Ecto neural progenitor cell (in vitro differentiated cells): ENCODE measurements around the gene SYNPO2.
A peak's percentile ranks its signal among the peaks of the same experiment; 100 is the strongest.
"Not testable (repeated sequence)": the region's sequence is repeated elsewhere in the genome, so short reads cannot be mapped to it uniquely, and the experiment has no call there.

ENCODE experiments used
- DNase-seq: peaks from one replicate; pipeline ENCODE4 v3.0.0-alpha.2; 2018; ENCODE audit warnings: low spot score

The SYNPO2 gene

DNA sequence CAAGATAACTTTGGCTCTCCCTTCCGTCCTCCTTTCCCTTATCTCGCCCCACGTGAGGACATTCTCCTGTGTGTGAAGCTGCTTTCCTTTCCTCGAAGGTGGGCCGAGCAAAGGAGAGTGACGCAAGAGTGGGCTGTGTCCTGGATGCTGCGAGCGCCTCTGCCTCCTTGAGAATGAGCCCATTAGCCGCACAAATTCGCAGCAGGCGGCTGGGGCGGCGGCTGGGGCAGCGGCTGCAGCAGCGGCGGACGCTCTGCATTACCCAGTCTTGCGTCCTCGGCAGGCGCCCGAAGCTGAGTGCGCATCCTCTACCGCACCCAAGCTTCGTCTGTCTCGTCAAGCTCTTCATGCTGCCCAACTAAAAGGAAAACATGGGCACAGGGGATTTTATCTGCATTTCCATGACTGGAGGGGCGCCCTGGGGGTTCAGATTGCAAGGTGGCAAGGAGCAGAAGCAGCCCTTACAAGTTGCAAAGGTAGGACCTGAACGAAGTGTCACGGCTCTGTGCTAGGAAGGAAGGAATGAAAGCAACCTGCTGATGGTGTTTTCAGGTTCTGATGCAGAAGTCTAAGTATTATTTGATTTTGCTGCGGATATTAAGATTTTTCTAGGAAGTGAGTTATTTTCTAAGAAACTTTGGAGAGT, at the start of gene SYNPO2:
Gene SYNPO2, plus strand, starts transcription at position 189 of the 646 bp plus-strand sequence. Its CDS starts 183 bp downstream, at position 372.
- DNase-seq: peak; percentile 85

- DNase-seq: no peak
Measured at GRCh38 chr4:118839221-118839927, 49.3 kb upstream of the SYNPO2 start.

DNA sequence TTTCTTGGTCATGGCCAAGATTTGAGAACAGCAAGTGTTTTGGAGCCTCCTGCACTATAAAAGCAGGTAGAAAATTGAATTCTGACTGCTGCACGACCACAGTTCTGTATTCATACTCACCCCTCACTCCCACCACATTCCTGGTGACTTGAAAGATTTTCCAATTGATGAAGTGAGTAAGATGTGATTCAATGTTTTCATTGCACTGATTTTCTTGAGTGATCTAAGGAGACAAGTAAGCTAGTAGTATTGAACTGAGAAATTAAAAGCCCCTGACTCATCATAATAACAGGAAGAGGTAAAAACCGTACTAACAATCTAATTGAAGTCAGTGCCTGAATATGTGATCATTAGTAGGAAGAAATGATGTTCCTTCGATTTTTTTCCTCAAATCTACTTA, 46.6 kb upstream of the SYNPO2 start:
- DNase-seq: no peak

GRCh38 chr4:118843237-118843636, 45.4 kb upstream of the SYNPO2 start:
- no peak for DNase-seq

- DNase-seq: no peak
Measured at GRCh38 chr4:118845552-118846050, 43.1 kb upstream of the SYNPO2 start.

DNA sequence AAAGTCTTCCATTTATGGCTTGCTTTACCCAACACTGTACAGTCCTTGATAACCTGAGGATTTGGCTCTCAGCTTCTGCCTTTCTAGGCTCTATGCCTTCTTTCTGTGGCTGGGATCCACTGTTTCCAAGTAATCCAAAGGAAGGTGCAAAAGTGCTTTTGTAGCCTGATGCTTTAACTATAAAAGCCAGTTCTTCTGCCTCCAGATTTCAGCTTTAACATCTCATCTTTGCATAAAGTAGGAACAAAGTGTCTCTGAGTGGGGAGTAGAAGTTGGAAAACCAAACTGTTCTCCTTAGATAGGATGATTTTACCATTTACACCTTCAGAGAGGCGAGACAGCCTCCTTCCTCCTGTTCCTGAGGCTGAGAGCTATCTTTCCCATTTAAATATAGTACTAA, 41.7 kb upstream of the SYNPO2 start:
- DNase-seq: no peak

GRCh38 chr4:118848242-118848641, 40.4 kb upstream of the SYNPO2 start:
- DNase-seq: no peak

- no peak for DNase-seq
Measured at GRCh38 chr4:118848901-118849300, 39.8 kb upstream of the SYNPO2 start.

- no peak for DNase-seq
Measured at GRCh38 chr4:118849867-118850487, 38.7 kb upstream of the SYNPO2 start.

DNA sequence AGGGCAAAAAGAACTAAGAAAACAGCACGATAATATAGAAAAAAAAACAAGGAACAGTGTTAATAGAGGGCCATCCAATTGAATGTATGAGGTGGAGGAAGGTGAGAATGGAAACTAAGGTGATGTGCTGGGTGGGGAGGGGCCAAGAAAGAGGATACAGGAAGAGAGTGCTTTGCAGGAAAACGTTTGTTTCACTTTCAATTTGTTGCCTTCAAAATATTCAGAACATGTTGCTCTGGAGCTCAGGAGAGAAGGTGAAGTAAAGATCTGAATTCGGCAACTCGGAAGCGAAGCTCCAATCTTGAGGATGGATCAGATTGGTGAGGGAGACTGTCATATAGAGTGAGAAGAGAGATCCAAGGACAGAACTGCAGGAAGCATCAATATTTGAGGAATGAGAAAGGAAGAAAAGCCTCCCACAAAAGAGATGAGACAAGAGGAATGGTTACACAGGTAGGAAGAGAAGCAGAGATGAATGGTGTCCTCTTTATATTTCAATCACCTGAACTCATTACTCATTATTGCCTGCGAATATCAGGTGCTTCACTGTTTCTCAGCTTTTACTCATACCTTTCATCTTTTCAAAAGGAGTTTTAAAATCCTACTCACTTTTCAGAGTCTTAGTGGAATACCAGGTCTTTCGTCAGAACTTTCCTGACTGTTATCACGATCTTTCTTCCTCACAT, 38.0 kb upstream of the SYNPO2 start:
- DNase-seq: no peak

DNA sequence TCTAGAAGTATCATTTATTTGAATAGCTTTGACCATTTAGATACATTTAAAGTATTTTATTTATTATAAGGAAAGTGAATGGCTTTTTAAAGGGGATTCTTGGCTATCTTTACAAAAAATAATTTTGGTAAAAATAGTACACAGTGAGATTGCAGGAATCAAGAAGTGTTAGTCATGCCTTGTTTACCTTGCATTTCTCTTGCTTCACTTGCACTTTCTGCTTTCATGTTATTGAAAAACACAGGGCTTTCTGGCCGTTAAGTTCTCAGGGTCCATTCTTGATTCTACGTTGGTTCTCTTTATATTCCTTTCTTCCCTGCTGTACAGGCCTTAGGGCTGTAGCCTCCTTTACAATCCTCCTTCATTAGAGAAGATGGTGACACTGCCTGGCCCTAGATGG, 30.9 kb upstream of the SYNPO2 start:
- no peak for DNase-seq

DNA sequence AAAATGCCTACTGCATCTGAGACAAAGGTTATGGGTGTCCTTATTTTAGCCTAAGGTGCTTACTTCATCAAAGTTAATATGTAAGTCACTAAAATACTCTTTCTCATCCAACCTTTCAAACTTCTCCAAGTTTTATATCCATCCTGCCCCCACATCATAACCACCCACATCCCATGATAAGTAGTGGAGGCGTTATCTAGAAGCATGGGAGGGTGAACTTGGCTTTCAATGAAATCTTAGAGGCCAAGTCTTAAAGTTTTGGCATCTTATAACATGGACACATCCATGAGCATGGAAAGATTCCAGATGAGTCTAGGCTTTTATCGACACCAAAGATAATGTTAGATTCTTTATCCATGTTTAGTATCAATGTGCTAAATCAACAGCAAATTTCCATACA, 29.9 kb upstream of the SYNPO2 start:
- no peak for DNase-seq

DNA sequence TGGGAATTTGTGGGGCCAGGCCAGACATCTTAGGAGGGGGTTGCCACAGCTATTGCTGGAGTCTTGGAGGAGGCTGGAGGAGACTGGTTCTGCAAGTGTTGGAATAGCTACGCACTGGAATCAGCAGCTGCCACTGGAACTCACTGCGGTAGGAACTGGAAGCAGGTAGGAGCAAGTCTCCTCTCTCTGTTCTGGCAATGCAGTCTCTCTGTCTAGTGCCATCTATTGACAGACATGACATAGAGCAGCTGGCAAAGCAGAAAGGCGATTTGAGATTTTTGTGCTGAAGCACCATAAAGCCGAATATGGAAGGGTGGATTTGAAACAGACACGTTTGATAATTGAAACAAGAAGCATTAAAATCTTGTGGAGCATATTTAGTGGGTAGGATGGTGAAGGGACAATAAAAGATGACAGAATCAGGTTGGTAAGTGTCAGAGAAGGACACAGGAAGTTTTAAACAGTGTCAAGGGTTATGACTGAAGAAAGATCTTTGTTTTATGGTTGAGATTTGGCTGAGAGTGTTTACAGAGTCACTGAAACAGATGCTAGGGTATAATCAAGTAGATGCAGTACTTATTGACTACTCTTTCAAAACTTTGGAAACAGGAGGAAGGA, 23.5 kb upstream of the SYNPO2 start:
- DNase-seq: peak; percentile 52

GRCh38 chr4:118866442-118866841, 22.2 kb upstream of the SYNPO2 start:
- no peak for DNase-seq

- no peak for DNase-seq
Measured at GRCh38 chr4:118867311-118868067, 21.2 kb upstream of the SYNPO2 start.

DNA sequence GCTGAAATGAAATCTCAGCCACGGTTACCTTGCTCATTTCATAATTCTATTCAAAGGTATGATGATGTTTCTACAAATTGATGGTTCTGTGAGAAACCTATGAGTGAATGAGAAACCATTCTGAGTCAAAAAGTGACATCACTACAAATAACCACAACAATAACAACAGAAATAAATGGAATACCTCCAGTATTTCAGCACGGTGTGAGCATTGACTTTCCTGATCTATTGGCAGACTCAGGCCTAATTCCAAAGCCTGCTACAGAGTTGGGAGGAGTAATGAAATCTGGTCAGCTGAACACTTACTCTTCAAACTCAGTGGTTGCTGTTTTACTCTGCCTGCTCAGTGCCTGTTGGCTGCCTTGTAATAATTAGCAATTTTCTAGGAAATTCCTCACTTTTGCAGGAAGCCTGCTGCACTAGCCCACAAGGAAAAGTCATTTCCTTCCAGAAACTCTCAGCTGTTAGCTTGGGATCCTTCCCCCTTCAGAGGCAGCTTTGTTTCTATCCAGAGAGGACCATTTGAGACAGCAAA, 18.8 kb upstream of the SYNPO2 start:
- no peak for DNase-seq

- DNase-seq: no peak
Measured at GRCh38 chr4:118872181-118872580, 16.5 kb upstream of the SYNPO2 start.

DNA sequence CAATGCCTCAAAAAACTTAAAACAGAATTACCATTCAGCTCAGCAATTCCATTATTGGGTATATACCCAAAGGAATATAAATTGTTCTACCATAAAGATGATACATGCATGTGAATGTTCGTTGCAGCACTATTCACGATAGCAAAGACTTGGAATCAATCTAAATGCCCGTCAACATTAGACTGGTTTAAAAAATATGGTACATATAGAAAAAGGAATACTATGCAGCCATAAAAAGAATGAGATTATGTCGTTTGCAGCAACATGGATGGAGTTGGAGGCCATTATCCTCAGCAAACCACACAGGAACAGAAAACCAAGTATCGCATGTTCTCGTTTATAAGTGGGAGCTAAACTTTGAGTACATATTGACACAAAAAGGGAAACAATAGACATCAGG, 10.9 kb upstream of the SYNPO2 start:
- no peak for DNase-seq

- not testable (repeated sequence) for DNase-seq
Measured at GRCh38 chr4:118878507-118878906, 10.1 kb upstream of the SYNPO2 start.

DNA sequence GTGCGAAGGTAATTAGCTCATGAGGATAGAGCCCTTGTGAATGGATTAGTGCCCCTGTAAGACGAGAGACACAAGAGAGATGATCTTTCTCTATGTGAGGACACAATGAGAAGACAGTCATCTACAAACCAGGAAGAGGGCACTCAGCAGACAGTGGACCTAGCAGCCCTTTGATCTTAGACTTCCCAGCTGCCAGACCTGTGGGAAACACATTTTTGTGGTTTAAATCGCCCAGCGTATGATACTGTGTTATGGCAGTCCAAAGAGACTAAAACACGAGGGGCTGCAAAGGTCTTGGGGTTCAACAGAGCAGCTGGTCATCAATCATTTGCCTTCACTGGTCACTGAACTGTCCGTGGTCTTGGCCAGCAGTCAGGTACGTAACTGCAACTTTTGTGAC, 9.2 kb upstream of the SYNPO2 start:
- DNase-seq: no peak

GRCh38 chr4:118881512-118882146, 7.0 kb upstream of the SYNPO2 start:
- no peak for DNase-seq
